NB4 (cell line): ENCODE results near the gene HDAC8.
"Not testable (repeated sequence)": the region's sequence is repeated elsewhere in the genome, so short reads cannot be mapped to it uniquely, and the experiment has no call there.

Experiments
- CTCF ChIP-seq: IDR thresholded peaks from one replicate; pipeline ENCODE4 v1.5.1; 2012; ENCODE audit warnings: low read depth, low read length
- MAX ChIP-seq: IDR thresholded peaks from 2 replicates; pipeline ENCODE4 v1.6.1; 2011; ENCODE audit warnings: low read depth, low read length
- MYC ChIP-seq: IDR thresholded peaks from 2 replicates; pipeline ENCODE4 v1.6.1; 2011; ENCODE audit warnings: low read depth, low read length
- POLR2A ChIP-seq: IDR thresholded peaks from 2 replicates; pipeline ENCODE4 v1.6.1; 2011; ENCODE audit warnings: mild to moderate bottlenecking; ENCODE audit not compliant: insufficient read length; ENCODE audit errors: extremely low read depth

- not testable (repeated sequence) for TF ChIP-seq CTCF, MAX, POLR2A, MYC
These were observed 82.4 kb downstream of the HDAC8 start for GRCh38 chrX:72490221-72490620.
